Measurements from ENCODE around the gene IL2RA.

DNA sequence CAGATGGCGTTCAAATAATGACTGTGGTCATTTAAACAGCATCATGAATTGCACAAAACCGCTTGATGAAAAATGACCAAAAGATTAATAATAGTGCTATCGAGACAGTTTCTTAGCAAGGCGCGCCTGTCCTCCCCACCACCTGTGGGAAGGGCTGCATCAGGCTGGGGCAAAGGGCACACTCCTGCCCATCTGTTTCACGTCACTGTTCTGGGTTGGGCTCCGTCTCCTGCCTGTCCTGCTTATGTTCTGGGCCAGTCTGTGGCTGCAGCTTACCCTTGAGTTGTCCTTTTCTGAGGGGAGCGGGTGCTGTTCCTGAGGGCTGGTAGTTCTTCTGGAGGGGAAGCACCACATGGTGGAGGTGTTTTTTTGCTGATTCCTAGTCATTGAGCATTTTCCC, 40.0 kb upstream of the IL2RA start:
- TF ChIP-seq MXD1 (CRISPR knock-in tag; IDR thresholded peaks at IDR 0.05; ENCODE audit: borderline replicate concordance, poor library complexity, severe bottlenecking), result no peak
- TF ChIP-seq EZH2 (IDR thresholded peaks at IDR 0.05; ENCODE audit: borderline replicate concordance, low read depth, low read length), result no peak
- TF ChIP-seq KAT7 (CRISPR knock-in tag; IDR thresholded peaks at IDR 0.05; ENCODE audit: borderline replicate concordance), result no peak
- TF ChIP-seq EP300 (IDR thresholded peaks at IDR 0.05; ENCODE audit: low read length), result no peak
- TF ChIP-seq CTCF (IDR thresholded peaks at IDR 0.05 in 2 of 3, conservative IDR thresholded peaks at IDR 0.05 in 1 of 3; ENCODE audit: insufficient read depth in 2 of 3, low read depth in 1 of 3, low read length in 3 of 3), result no peak
- TF ChIP-seq, protein P1, sequence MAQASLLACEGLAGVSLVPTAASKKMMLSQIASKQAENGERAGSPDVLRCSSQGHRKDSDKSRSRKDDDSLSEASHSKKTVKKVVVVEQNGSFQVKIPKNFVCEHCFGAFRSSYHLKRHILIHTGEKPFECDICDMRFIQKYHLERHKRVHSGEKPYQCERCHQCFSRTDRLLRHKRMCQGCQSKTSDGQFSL (CRISPR knock-in tag; IDR thresholded peaks at IDR 0.05), result no peak
- TF ChIP-seq, protein P1 (tag; IDR thresholded peaks at IDR 0.05), result no peak
- TF ChIP-seq, protein P2, sequence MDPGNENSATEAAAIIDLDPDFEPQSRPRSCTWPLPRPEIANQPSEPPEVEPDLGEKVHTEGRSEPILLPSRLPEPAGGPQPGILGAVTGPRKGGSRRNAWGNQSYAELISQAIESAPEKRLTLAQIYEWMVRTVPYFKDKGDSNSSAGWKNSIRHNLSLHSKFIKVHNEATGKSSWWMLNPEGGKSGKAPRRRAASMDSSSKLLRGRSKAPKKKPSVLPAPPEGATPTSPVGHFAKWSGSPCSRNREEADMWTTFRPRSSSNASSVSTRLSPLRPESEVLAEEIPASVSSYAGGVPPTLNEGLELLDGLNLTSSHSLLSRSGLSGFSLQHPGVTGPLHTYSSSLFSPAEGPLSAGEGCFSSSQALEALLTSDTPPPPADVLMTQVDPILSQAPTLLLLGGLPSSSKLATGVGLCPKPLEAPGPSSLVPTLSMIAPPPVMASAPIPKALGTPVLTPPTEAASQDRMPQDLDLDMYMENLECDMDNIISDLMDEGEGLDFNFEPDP (CRISPR knock-in tag; IDR thresholded peaks at IDR 0.05), result no peak
